Measurements from ENCODE around the gene OBSL1. TPM values are rescaled to one million over a fixed set of nuclear protein-coding genes. Genes with fewer than 3 reads are reported as not detected.

OBSL1 gene
- total and polyA plus RNA-seq, 2 donors (not counting 3 experiments of a cell fraction or from before 2014, with no cell fraction given) = 16.7 to 20.7 TPM

- POLR2A ChIA-PET = no interaction called here
- CTCF ChIA-PET = interaction anchor here (1.0 to 5.3 kb wide), 6 partner anchors 9 to 59 kb away, joined by 3 to 86 read pairs (median 10); partner anchors contain the start of gene GMPPA
- H3K4me2 ChIP-seq (ENCODE audit: insufficient read depth, low read length) = no peak overlapping the region
Measured at GRCh38 chr2:219517954-219518778, 53.2 kb downstream of the OBSL1 start.

More at GRCh38 chr2:219517954-219518778, 53.2 kb downstream of the OBSL1 start:
- no TSS peak for BruUV-seq (replicated peaks)
- Histone ChIP-seq H3K36me3 (ENCODE audit: control insufficient read depth in 2 of 2, extremely low read depth in 1 of 2, insufficient read depth in 2 of 2, low read length in 2 of 2) (no peaks in the 10 kb centered on the region), H3K9me1 (replicated peaks; ENCODE audit: control insufficient read depth, extremely low read depth, insufficient read depth, low read length) (no peaks in the 10 kb centered on the region), H3K9ac (replicated peaks; ENCODE audit: extremely low read depth, insufficient read depth, low read length) (no peak overlapping the region), H3K79me2 (ENCODE audit: control insufficient read depth, insufficient read depth, low read length) (no peaks in the 10 kb centered on the region), H3K4me3 (replicated peaks in 1 of 3; ENCODE audit: insufficient read depth in 1 of 3, low read depth in 1 of 3, low read length in 3 of 3) (no peak overlapping the region), H3K27ac (ENCODE audit: insufficient read depth, low read depth, low read length) (no peak overlapping the region), H3K9me3 (replicated peaks; ENCODE audit: control insufficient read depth, insufficient read depth, low read length) (no peaks in the 10 kb centered on the region), H3K27me3 (ENCODE audit: control insufficient read depth in 2 of 2, insufficient read depth in 2 of 2, low read length in 2 of 2) (peaks cover 56 to 57% of the 10 kb centered on the region in 2 experiments), H3K4me1 (ENCODE audit: control insufficient read depth, extremely low read depth, insufficient read depth, low read length) (no peaks in the 10 kb centered on the region), H2AFZ (ENCODE audit: low read depth, low read length) (no peak overlapping the region), H4K20me1 (replicated peaks; ENCODE audit: control insufficient read depth, extremely low read depth, insufficient read depth, low read length) (no peaks in the 10 kb centered on the region)
- no peak for DNase-seq (ENCODE audit: low read depth, low spot score)
- intact Hi-C loops (cut with micrococcal nuclease) = no loop called here
- TF ChIP-seq MAX (IDR thresholded peaks at IDR 0.05; ENCODE audit: insufficient read depth, insufficient read length) = no peak
- no peak for TF ChIP-seq POLR2AphosphoS5 (IDR thresholded peaks at IDR 0.05; ENCODE audit: insufficient read depth, low read depth, low read length)
- no peak for TF ChIP-seq MYC (IDR thresholded peaks at IDR 0.05; ENCODE audit: low read depth, low read length)
- TF ChIP-seq POLR2A (IDR thresholded peaks at IDR 0.05; ENCODE audit: low read depth, low read length) = no peak
- TF ChIP-seq EZH2 (IDR thresholded peaks at IDR 0.05; ENCODE audit: borderline replicate concordance, low read depth, low read length, severe bottlenecking) = no peak
- no peak for TF ChIP-seq JUN (IDR thresholded peaks at IDR 0.05; ENCODE audit: borderline replicate concordance, insufficient read depth, insufficient read length, low read depth)
- TF ChIP-seq GATA2 (IDR thresholded peaks at IDR 0.05; ENCODE audit: insufficient read depth, insufficient read length, low read depth, low read length) = no peak
- TF ChIP-seq CTCF (IDR thresholded peaks at IDR 0.05; ENCODE audit: extremely low read depth in 1 of 2, insufficient read depth in 1 of 2, low read depth in 1 of 2, low read length in 2 of 2) = no peak
- TF ChIP-seq FOS (IDR thresholded peaks at IDR 0.05; ENCODE audit: borderline replicate concordance, insufficient read depth, low read length) = no peak
- dilution Hi-C loops (cut with MboI; ENCODE audit: extremely low pct_ligation_motif_present, low sequenced_read_pairs) = no loop called here
- no peak for FAIRE-seq

All from endothelial cell of umbilical vein (primary cell).